NCI-H2081 (cell line): ENCODE results near the gene NELL2.
"Not testable (repeated sequence)": the region's sequence is repeated elsewhere in the genome, so short reads cannot be mapped to it uniquely, and the experiment has no call there.

Source experiments
- DNase-seq, 2 experiments: peaks; one replicate each; lab custom pipeline; 2025; lab: John Stamatoyannopoulos, UW

The NELL2 gene

DNA sequence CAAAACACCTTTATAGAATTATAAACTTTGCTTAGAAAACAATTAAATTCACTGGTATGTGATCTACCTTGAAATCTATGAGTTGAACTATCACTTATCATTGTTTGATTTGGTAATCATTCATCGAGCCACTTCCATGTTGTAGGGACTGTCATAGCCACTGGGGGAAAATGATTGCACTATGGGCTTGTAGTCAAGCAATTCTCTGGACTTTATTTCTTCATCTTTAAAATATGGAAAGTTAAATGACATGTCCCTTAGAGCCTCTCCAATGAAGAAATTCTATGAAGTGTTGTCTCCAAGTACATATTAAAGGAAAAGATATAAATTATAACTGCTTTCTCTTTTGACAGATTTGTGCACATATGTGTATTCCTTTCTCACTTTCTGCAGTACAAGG is 97.3 kb downstream of the NELL2 start:
- no peak for DNase-seq

DNA sequence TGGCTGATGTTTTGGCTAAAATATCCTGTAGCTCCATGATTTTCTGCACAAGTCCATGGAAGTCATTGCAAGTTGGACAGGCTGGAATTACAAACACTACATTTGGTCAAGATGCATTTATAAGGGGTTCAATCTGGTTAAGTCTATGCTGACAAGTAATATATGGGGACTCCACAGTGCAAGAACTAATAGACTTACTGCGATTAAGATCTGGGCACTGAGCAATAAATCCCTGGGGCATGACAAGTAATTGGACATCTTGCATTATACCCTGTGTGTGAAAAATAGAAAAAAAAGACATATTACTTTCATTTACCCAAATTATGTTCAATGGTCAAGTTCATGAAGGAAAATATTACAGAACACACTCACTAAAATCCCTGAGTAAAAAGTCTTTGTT is 99.1 kb downstream of the NELL2 start:
- no peak for DNase-seq

DNA sequence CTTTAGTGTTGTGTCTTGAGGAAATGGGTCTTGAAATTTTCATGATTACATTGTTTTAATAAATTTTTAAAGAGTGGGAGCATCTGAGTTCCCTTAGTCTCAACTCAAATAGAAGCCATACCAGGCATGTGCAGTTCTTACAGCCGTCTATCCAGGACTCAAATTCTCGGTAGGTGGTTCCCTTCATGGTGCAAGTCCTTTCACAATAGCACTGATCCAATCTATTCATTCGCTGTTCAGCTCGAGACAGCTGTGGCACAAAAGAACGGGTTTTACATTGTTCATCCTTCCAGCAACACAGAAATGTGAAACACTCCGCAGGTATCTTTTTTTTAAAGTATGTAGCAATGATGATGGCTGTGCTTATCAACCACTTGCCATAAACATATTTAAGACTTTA is 100.2 kb downstream of the NELL2 start:
- DNase-seq: no peak

DNA sequence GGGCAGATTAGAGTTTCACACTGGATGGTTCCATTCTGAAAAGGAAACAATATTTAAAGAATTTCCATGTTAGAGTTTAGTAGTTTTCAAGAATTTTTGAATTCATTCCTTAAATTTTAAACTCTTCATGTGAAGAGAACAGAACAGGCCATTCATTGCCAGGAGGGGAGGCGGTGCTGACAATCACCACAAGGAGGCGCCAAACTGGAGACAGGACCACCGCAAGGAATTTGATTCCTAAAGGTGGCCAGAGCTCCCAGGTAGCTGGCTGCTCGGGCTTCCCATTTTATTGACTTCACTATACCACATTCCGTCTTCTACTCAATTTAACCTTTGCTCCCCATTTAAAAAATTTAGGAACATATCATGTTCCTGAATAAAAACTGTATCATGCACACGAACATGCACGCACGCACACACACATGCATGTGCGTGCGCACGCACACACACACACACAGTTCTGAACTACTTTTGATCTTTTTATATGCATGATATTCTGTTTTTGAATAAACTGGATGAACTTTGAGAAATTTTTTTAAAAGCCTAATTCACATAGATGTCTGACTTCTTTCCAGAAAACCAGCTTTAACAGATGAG is 101.2 kb downstream of the NELL2 start:
- peak in 1 of 2 experiments; percentile 19 for DNase-seq

DNA sequence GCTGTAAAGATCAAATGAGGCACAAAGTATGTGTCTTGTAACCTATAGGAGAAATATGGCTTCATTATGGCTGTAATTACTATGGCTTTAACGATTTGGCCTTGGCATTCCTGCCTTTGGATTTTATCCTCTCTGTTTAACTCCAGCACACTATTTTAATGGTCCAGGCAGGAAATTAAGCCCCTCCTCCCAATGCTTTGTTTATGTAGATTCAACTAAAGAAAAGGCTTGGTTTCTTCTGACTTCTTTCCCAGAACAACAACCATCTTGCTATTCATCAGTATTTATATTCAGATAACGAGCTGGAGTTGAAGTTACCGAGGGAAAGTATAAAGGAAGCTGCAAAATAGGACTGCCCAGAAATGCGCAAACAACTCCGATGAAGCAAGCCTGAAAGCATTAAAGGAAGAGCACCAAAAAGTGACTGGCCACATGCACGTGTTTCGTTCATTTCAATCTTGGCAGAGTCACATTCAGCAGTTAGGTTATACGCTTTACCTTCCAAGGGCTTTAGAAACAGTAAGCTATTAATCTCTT is 104.6 kb downstream of the NELL2 start:
- DNase-seq: no peak

DNA sequence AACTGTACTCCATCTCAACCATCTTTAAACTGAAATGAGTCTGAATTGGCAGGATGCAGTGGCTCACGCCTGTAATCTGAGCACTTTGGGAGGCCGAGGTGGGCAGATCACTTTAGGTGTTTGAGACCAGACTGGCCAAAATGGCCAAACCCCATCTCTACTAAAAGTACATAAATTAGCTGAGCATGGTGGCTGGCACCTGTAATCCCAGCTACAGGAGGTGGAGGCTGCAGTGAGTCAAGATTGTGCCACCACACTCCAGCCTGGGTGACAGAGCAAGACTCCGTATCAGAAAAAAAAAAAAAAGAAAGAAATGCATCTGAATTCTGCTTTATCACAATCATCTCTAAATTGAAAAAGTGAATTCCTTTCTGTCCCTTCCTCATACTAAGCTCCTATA is 110.3 kb downstream of the NELL2 start:
- DNase-seq: no peak

DNA sequence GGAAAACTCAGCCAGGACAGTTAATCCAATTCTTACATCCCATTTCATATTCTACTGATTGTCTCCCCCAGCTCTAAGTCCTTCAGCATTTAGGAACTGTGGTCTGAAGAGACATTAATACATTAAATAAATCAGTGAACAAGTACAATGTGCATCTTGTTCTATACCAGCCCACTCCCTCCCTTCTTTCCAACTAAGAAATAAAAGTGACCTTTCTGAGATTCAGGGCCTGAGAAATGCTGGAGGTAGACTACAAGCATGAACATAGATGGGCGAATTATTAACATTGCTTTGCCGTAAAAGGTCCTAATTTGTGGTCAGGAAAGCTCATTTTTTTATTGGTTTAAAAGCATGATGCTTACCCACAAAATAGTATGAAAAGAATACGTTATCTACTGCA is 113.1 kb downstream of the NELL2 start:
- DNase-seq: no peak

DNA sequence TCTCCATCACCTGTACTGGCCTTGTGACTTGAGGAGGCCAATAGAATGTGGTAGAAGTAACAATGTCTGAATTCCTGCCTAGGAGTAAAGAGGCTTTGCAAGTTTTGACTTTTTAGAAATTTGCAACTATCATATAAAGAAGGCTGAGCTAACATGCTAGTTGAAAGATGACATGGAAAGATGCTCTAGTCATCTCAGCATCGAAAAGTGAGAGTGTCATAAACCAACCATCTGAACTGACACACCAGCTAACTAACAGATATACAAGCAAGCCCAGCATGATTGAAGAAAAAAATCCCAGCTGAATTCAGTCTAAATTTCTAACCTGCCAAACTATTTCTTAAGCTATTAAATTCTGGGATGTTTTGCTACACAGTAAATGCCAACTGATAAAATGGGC is 116.8 kb downstream of the NELL2 start:
- no peak for DNase-seq

DNA sequence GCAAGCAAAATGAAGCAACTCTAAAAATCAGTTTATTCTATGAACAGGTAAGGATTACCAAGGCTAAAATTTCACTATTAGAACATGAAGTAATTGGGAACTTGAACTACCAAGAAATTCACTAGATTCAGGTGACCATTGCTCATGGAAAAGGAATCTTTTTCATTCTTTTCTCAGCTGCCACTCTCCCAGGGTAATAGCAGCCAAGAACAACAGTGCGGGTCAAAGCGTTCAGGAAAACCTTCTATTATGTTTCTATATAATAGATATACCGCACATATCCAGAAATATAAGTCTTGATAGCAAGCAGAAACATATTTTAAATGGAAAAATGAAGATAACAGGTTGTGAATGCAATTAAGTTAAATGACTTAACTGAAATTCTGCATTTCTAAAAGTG is 125.6 kb downstream of the NELL2 start:
- DNase-seq: peak in 1 of 2 experiments; percentile 7

DNA sequence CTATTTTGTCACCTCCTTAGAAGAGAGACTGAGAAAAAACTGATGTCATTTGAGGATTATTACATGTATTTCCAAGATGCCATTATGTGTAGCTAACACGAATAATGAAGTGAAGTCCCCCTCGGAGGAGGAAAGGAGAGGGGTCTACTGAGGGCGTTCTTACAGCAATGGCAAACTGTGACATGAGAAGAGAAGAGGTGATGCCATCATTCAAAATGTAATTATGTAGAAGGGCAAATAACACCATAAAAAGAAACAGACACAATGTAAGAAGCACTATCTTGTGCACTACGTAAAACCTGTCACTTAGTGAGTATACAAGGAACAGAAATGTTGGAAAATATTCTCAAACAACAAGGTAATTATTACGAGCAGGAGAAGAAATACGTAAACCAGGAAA is 126.5 kb downstream of the NELL2 start:
- no peak for DNase-seq

DNA sequence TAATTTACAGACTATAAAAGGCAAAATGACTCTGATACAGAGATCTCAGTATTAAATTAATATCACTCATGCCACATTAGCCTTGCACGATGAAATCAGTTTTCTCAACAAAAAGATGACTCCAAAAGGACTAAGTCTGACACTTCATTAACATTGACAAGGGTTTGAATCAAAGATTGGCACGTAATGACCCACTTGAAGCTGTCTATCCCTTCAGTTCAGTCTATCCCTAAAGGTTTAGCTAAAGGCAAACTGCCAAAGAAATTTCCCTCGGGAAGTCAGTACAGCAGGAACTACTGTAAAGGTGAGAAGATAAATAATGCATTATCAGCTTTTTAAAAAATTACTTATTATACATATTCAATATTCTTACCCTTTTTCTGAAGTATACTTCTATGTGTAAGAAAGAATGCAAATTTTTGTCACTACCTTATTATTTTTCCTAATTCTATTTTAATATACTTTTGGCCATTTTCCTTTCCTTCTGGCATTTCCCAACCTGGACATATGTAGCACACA is 127.1 kb downstream of the NELL2 start:
- peak in 1 of 2 experiments; percentile 8 for DNase-seq

DNA sequence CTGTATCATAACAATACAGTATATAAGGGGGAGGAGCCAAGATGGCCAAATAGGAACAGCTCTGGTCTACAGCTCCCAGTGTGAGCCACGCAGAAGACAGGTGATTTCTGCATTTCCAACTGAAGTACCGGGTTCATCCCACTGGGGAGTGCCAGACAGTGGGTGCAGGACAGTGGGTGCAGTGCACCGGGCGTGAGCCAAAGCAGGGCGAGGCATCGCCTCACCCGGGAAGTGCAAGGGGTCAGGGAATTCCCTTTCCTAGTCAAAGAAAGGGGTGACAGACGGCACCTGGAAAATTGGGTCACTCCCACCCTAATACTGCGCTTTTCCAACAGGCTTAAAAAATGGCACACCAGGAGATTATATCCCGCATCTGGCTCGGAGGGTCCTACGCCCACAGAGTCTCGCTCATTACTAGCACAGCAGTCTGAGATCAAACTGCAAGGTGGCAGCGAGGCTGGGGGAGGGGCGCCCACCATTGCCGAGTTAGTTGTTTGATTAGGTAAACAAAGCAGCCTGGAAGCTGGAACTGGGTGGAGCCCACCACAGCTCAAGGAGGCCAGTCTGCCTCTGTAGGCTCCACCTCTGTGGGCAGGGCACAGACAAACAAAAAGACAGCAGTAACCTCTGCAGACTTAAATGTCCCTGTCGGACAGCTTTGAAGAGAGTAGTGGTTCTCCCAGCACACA is 134.7 kb downstream of the NELL2 start:
- DNase-seq: not testable (repeated sequence)

DNA sequence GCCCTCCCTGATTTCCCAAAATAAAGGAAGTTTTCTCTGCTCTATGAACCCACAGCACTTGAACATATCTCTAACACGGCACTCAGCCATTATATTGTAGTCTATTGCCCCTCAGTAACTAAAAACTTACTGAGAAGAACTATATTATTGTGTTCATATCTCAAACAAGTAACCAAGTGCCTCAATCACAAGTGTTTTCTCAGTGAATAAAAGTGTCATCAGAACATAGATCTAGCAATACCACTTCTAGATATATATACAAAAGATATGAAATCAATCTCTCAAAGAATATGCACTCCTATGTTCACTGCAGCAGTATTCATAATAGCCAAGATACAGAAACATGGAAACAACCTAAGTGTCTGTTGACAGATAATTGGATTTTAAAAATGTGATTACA is 138.1 kb downstream of the NELL2 start:
- no peak for DNase-seq

DNA sequence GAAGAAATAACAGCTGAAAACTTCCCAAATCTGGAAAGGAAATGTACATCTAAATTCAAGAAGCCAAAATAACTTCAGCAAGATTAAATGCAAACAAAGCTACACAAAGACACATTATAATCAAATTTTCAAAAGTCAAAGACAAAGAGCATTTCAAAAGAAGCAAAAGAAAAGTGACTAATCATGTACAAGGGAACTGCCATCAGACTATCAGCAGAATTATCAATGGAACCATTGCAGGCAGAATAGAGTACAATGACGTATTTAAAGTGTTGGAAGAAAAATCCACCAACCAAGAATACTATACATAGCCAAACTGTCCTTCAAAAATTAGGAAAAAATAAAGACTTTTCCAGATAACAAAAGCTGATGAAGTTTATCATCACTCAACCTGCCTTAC is 147.5 kb downstream of the NELL2 start:
- no peak for DNase-seq

DNA sequence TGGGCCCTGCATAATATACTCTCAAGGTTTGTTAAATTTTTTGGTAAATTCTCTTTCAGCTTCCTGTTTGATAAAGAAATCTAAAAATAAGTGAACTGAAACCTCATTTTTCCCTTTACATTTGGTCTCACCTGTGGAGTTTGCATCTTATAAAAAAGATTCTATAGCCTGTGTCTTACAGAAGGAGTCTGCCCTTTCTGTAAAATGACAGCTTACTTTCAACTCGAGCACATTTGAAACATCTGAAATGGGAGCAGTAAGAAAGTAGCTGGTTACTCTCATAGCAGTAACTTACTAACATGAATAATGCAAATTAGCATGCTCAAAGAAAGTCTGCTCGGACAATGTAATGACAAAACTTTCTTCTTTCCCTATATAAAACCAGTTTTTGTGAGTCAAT is 155.8 kb downstream of the NELL2 start:
- DNase-seq: no peak

DNA sequence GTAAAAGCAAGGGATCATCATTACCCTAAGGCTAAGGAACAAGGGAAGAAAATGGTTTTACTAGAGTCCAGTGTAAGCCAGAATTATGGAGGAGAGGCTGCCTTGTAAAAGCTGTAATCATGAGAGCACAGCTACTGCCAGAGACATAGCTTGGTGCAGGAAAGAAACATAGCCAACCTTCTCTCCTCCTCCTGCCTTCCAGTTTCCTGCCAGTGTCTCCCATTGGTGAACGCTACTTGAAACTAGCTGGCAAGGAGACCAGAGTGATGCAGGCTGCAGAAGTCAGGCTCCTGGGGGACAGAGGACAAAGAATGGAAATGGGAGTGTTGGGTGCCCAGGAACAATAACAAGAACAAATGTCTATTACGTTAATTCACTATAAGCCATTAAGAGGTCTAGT is 158.5 kb downstream of the NELL2 start:
- no peak for DNase-seq

DNA sequence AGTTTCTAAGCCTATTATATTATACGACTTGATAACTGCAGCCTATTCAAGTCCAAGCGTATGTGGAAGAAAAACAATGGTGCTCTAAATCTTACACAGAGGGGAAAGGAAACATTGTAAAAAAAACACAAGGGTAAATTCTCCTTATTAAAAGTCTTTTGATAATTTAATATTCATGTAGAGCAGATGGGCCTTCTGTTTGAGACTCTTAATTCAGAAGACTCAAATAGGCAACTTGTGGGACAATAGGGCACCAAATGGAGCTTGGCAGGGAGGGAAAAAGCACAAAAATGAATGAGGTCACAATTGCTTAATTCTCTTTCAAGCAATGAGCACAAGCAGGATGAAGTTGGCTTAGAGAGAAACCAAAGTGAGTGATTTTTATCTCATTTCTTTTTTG is 159.4 kb downstream of the NELL2 start:
- no peak for DNase-seq

DNA sequence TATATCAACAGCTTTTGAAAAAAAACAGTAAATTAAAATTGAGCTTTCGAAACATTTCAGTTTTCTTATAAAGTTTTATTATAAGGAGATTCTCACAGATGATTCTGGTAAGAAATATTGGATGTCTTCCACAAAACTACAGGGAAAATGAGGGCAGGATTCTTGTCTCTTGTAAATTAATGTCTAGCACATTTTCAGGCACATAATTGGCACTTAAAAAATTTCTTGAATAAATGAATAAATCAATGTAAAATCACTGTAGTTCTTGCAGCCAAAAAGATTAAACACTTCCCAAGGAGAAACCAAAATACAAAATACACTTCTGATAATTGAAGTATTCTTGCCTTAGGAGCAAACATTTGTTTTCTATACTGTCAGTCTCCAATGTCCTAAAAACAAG is 164.4 kb downstream of the NELL2 start:
- no peak for DNase-seq

DNA sequence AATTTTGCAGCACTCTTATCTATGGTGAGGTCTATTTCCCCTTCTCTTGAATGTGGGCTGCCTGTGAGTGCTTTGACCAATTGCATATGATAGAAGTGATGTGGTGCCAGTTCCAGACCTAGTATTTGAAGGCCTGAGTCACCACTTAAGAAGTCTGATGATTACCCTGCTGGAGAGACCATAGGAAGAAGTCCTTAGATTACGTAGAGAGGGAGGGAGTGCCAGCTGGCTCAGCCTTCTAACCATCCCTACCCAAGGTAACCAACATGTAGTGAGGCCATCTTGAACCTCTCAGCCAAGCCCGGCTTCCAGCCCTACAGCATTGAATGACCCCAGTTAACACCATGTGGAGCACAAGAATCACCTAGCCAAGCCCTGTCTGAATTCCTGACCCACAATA is 166.9 kb downstream of the NELL2 start:
- no peak for DNase-seq

DNA sequence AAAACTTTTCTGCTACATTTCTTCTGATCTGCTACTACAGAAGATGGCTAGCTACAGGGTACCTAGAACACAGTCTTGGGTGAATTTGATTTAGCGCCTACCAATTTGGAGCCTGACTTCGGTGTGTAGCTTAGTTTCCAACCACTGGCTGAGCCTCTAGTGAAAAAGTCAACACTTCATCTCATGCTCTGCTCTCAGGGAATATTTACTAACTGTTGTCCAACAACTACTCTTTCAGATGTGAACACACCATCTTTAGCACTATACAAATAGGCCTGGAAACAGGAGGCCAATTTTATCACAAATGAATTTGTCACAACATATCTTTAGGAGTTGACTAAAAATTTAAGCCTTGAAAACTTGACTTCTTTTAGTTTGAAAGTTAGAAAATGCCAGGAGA is 167.9 kb downstream of the NELL2 start:
- DNase-seq: peak in 1 of 2 experiments; percentile 7

DNA sequence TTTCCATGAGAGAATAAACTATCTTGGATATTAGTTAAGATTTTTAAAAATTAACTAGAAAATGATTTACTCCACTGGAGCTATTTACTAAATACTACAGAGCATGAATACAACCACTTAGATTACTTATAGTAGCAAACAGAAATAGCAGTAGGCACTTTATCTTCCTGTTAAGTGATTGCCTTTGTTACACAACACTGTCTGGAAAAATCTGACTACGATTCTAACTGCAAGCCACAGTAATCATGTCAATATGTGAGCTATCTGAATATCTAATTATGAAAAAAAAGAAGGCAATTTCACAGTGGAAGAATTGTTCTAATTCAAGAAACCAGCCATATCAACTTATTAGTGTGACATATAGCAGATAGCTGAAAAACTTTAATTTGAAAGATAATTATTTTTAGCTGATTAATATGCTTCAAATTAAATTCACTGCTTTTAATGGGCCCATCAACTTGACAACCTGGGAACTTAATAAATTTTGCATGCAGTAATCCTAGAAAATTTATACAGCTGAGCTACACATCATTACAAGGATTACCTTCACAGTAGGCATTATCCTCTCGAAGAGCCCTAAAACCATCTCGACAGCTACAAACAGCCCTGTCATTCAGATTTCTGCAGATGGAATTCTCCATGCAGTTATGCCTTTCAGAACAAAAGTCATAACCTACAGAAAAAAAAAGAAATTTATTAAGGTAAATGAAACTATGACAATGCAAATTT is 172.8 kb downstream of the NELL2 start:
- DNase-seq: no peak

DNA sequence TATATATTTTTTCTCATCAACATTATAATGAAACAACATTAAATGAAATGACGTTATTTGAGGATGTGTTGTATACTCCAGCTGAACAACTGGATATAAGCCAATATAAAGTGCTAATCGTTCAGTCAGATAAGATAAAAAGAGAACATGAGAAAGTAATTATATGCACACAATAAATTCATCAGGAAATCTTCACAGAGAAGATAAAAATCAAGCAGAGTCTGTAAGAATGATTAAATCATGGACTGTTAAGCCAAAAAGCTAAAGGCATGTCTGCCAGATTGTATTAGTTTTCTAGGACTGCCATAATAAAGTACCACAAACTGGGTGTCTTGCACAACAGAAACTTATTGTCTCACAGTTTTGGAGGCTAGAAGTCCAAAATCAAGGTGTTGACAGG is 178.6 kb downstream of the NELL2 start:
- no peak for DNase-seq

DNA sequence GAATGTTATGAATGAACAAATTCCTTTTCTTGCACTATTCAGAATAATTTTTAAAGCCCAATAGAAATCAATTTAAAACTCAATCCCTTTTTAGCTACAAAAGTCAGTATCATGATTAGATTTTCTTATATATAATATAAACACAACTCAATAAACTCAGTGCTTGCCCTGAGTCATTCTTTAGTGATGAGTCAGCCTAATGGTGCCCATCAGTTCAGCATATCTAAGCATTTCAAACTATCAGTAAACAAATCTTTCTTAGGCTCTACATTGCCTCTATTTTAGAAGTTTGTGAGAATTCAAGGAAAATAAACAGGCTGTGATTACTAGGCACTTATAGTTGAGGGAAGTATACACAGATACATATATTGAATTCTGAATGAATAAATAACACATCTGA is 179.6 kb downstream of the NELL2 start:
- no peak for DNase-seq
